Central memory CD8-positive, alpha-beta T cell (primary cell): ENCODE data around the gene CMIP.
A peak's percentile ranks its signal among the peaks of the same experiment; 100 is the strongest.

Experiments
- ATAC-seq: fragments of 150-1000 bp; cut with Tn5 transposase; replicated peaks from 2 replicates; pipeline ENCODE4 v1.10.0; 2022; ENCODE audit warnings: mild to moderate bottlenecking, moderate FRiP score, moderate number of reproducible peaks; ENCODE audit not compliant: poor library complexity, severe bottlenecking; ENCODE audit errors: extremely low read depth
- DNase-seq, 2 donors: peaks; one replicate each; pipeline ENCODE4 v3.0.0; 2021; ENCODE audit warnings: low spot score in 2 of 2
- H3K27ac Mint-ChIP-seq: one replicate; pipeline ENCODE4 v1.8.0; 2022; ENCODE audit warnings: low read depth, mild to moderate bottlenecking, moderate library complexity, mixed read lengths
- H3K27me3 Mint-ChIP-seq: one replicate; pipeline ENCODE4 v1.8.0; 2022; ENCODE audit warnings: mixed read lengths
- H3K36me3 Mint-ChIP-seq: one replicate; pipeline ENCODE4 v1.8.0; 2022; ENCODE audit warnings: mild to moderate bottlenecking, moderate library complexity, mixed read lengths; ENCODE audit not compliant: insufficient read depth
- H3K4me1 Mint-ChIP-seq: one replicate; pipeline ENCODE4 v1.8.0; 2022; ENCODE audit warnings: mixed read lengths
- H3K4me3 Mint-ChIP-seq: one replicate; pipeline ENCODE4 v1.8.0; 2022; ENCODE audit warnings: mild to moderate bottlenecking, moderate library complexity, mixed read lengths
- H3K9me3 Mint-ChIP-seq: one replicate; pipeline ENCODE4 v1.8.0; 2022; ENCODE audit warnings: mixed read lengths

CMIP gene

DNA sequence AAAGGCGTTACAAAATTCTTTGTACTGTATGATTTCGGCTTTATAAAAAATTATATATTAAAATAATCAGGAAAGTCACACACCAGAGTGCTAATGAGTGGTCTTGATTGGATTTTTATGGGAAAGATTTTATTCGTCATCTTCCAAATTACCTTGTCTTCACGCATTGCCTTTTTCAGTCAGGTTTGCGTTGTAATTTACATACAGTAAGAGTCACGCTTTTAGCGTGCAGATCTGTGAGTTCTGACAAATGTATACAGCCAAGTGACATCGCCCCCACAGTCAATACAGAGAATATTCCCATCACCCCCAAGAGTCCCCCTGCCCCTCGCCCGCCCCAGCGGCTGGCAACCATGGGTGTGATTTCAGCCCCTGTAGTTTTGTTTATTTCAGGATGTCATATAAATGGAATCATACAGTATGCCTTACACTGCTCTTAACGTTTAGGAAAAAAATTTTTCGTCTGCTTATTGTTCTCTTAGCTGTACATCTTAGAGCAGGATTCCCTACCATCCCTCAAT is 157.7 kb downstream of the CMIP start:
- H3K27me3 Mint-ChIP-seq = no peaks in the 10 kb centered on the region
- H3K9me3 Mint-ChIP-seq = no peaks in the 10 kb centered on the region
- no peak overlapping the region for H3K27ac Mint-ChIP-seq
- DNase-seq (no peak), ATAC-seq (no peak)
- H3K4me3 Mint-ChIP-seq = no peak overlapping the region
- H3K36me3 Mint-ChIP-seq = peaks cover 3% of the 10 kb centered on the region
- H3K4me1 Mint-ChIP-seq = peaks cover 50% of the 10 kb centered on the region

DNA sequence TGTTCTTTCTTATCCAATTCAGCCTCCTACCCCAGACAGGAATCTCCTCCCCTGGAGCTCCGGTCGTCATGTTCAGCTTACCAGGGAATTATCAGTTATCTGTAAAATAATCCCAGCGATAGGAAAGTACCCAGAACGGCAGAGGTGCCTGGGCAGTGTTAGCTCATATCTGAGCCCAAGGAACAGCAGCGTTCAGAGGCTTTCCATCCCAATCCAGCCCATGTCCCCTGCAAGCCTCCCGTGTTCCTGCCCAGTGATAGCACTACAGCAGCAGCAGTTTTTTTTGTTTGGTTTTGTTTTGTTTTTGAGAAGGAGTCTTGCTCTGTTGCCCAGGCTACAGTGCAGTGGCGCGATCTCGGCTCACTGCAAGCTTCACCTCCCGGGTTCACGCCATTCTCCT is 158.2 kb downstream of the CMIP start:
- Mint-ChIP-seq H3K4me1 (peaks cover 47% of the 10 kb centered on the region), H3K36me3 (peaks cover 3% of the 10 kb centered on the region), H3K27me3 (no peaks in the 10 kb centered on the region), H3K4me3 (no peak overlapping the region), H3K9me3 (no peaks in the 10 kb centered on the region), H3K27ac (no peak overlapping the region)
- DNase-seq (no peak), ATAC-seq (no peak)

DNA sequence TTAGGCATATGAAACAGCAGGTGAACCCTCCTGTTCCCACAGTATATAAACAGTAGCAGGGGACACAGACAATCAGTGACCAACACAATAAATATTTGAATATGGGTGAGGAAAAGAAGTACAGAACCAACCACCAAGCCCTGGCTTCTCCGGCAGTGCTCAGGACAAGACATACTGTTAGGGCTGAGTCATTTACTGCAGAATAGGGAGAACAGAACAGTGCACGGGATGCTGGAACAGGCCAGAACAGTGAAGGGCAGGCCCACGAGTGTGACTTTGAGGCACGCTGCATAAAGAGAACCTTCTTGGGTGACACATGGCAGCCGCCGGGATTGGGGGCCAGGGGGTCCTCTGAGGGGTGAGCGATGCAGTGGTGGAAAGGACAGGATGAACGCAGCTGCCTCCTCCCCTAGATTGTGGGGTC is 160.4 kb downstream of the CMIP start:
- peaks cover 8% of the 10 kb centered on the region for H3K36me3 Mint-ChIP-seq
- ATAC-seq = no peak
- no peak overlapping the region for H3K4me3 Mint-ChIP-seq
- H3K27me3 Mint-ChIP-seq = no peaks in the 10 kb centered on the region
- no peak for DNase-seq
- peak overlapping the region; percentile 88 for H3K27ac Mint-ChIP-seq
- H3K9me3 Mint-ChIP-seq = no peaks in the 10 kb centered on the region
- peaks cover 40% of the 10 kb centered on the region for H3K4me1 Mint-ChIP-seq

DNA sequence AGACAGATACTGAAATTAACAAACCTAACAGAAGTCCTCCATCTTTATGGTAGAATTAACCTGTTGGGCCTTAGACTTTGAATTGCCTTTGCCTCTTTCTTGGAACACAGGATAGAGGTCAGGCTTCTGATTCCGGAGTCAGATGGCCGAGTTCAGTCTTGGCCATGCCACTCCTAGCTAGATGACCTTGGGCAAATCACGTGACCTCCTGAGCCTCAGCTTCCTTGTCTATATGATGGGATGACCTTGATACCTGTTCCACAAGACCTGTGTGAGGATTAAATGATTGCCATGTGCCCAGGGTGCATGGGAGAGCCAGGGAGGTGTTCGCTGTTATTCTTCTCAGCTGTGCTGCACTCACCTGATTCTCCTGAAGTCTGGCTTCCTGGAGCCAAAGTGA is 161.4 kb downstream of the CMIP start:
- H3K4me3 Mint-ChIP-seq = no peak overlapping the region
- peak overlapping the region; percentile 88 for H3K27ac Mint-ChIP-seq
- H3K36me3 Mint-ChIP-seq = peaks cover 8% of the 10 kb centered on the region
- peaks cover 37% of the 10 kb centered on the region for H3K4me1 Mint-ChIP-seq
- DNase-seq = no peak
- H3K27me3 Mint-ChIP-seq = no peaks in the 10 kb centered on the region
- no peak for ATAC-seq
- H3K9me3 Mint-ChIP-seq = no peaks in the 10 kb centered on the region

DNA sequence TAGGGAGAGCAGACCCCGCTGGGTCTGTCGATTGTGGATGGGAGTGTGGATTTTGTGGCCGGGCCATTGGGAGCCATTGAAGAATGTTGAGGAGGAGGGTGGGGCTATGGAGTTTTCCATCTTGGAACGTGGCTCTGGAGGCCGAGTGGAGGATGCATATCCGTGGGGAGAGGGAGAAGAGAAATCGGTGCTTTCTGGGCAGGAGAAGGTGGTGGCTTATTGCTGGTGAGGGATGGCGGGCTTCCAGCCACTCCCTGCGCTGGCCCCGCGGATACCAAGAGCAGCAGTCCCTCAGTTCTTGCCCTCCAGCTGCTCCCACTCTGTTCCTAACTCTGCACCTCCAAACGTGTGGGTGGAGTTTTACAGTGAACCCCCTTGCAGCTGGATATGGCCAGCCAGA is 162.4 kb downstream of the CMIP start:
- H3K4me3 Mint-ChIP-seq = no peak overlapping the region
- ATAC-seq = no peak
- no peaks in the 10 kb centered on the region for H3K9me3 Mint-ChIP-seq
- peaks cover 8% of the 10 kb centered on the region for H3K36me3 Mint-ChIP-seq
- H3K27me3 Mint-ChIP-seq = no peaks in the 10 kb centered on the region
- peaks cover 34% of the 10 kb centered on the region for H3K4me1 Mint-ChIP-seq
- DNase-seq = no peak
- peak overlapping the region; percentile 88 for H3K27ac Mint-ChIP-seq

DNA sequence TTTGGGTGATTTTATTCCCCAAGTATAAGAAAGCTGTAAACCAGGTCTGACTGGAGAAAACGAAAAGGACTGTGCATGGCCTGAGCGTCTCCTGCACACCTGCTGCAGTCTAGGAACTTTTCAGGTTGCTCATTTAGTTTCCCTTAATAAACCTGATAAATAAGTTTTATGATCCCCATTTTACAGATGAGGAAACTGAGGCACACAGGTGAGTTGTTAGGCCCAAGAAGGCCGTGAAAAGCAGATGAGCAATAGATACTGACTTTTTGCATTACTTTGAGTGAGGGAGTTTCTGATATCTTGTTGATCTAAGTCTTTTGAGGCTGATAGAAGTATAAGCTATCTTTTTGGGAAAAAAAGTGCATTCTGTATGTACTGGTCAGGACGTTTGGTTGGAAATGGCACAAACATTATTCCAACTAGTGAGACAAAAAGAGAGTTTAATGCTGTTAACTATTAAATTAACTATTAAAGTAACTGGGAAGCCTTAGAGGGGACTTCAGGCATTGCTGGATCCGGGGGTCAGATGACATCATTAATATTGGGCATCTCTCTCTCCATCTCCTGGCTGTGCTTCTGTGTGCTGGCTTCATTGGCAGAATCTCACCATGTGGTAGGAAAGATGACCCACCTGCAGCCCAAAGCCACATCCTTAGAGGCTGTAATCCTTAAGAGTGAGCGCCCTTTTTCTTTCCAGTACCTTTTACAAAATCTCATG is 163.4 kb downstream of the CMIP start:
- DNase-seq (no peak), ATAC-seq (no peak)
- Mint-ChIP-seq H3K4me3 (no peak overlapping the region), H3K36me3 (peaks cover 8% of the 10 kb centered on the region), H3K9me3 (no peaks in the 10 kb centered on the region), H3K27ac (no peak overlapping the region), H3K4me1 (peaks cover 34% of the 10 kb centered on the region), H3K27me3 (no peaks in the 10 kb centered on the region)

DNA sequence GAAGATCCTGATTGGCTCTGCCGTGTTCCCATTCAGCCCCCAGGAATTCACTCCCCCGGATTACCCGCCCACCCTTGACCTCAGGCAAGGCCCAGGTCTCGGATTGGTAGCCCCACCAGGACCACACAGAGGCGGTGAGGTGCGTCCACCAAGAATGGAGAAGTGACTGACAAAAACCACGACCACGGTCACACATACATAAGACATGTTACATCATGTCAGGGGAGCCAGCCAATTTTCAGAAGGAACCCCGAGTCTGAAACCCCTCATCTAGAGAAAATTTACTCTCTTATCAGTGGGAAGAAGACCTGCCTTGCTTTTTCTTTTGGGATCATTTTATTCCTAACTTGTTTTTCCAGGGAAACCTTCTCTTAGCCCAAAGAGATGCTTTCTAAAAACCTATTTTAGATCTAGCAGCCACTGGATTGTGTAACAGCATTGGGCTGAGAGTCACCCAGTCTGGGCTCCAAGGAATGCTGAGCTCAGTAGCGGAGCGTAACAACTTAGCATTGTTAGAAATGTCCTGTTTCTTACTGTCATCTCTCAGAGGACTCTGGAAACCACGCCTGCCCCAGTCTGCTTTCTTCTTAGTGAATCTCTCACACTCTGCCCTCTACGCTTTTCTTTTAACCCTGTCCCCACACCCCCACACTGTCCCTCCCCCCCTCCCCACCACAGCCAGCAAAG is 164.1 kb downstream of the CMIP start:
- ATAC-seq (no peak), DNase-seq (no peak)
- peak overlapping the region; percentile 82 for H3K27ac Mint-ChIP-seq
- H3K9me3 Mint-ChIP-seq = no peaks in the 10 kb centered on the region
- H3K4me1 Mint-ChIP-seq = peaks cover 34% of the 10 kb centered on the region
- H3K4me3 Mint-ChIP-seq = no peak overlapping the region
- H3K36me3 Mint-ChIP-seq = peaks cover 8% of the 10 kb centered on the region
- no peaks in the 10 kb centered on the region for H3K27me3 Mint-ChIP-seq

DNA sequence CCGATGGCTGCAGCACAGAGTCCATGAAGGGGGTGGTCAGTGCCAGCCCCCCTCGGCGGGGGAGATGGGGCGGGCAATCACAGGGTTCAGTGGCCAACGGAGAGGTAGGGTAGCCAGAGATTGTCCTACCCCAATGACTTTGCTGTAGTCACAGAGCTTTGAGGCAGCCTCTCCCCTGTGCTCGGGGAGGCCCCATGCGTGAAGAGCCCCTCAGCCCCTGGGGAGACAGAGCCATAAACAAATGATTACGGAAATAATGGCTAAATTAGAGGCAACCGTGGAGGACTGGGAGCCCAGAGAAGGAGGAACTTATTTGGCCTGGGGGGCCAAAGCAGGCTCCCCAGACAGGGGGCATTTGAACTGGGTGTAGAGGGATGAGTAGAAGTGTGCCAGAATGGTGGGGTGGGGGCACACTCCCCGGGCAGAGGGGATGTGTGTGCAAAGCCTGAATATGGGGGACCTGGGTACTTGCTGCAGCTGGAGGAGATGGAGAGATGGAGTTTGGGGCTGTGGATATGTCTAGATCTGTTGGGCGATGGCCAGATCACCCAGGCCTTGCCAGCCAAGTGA is 164.8 kb downstream of the CMIP start:
- no peak overlapping the region for H3K4me3 Mint-ChIP-seq
- no peak for ATAC-seq
- no peaks in the 10 kb centered on the region for H3K27me3 Mint-ChIP-seq
- H3K4me1 Mint-ChIP-seq = peaks cover 34% of the 10 kb centered on the region
- no peak for DNase-seq
- H3K9me3 Mint-ChIP-seq = no peaks in the 10 kb centered on the region
- H3K27ac Mint-ChIP-seq = peak overlapping the region; percentile 82
- peaks cover 8% of the 10 kb centered on the region for H3K36me3 Mint-ChIP-seq

DNA sequence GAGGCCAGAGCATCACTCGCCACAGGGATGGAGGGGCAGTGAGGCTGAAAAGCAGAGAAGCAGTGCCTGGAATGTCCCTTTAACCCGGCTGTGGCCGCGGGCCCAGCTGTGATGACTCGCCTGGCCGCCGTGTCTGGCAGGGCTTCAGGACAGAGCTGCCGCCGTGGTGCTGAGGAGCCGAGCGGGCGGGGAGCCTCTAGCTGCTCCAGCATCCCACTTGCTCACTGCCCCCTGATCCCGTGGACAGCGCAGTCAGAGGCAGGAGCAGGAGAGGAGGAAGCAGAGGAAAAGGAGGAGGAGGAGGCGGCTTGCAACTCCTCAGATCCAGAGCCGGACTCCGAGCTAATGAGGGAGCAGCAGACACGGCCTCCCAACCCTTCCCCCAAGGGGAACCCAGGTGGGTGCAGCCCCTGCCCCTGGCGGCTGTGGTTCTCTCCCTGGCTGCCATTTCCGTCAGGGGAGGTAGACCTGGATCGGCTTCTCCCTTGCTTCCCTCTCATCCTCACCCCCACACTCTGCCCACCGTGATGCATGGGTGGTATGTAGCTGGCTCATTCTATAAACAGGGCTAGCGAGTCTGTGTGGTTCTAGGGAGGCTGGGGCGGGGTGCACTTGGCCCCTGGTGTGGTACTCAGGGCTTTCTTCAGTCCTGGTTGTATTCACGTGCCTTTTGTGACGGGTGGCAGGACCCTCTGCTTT is 165.7 kb downstream of the CMIP start:
- Mint-ChIP-seq H3K9me3 (no peaks in the 10 kb centered on the region), H3K27me3 (no peaks in the 10 kb centered on the region), H3K36me3 (peaks cover 5% of the 10 kb centered on the region), H3K4me3 (no peak overlapping the region), H3K4me1 (peaks cover 27% of the 10 kb centered on the region), H3K27ac (peak overlapping the region; percentile 82)
- ATAC-seq = no peak
- DNase-seq = no peak

DNA sequence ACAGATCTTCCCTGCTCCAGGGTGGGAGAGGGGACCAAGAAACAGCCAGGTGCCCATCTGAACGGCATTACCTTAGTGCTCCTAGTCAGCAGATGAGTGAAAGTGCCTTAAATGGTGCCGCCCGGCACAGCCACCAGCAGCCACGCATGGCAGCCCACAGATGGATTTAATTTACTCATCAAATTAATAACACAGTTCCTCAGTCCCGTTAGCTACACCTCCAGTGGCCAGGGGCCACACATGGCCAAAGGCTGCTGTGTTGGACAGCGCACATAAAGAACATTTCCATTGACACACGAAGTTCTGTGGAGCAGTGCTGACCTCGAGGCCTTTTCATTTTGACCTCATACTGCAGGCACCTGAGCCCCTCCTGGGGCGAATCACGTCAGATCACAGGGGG is 166.3 kb downstream of the CMIP start:
- DNase-seq (no peak), ATAC-seq (no peak)
- Mint-ChIP-seq H3K4me1 (peaks cover 21% of the 10 kb centered on the region), H3K9me3 (no peaks in the 10 kb centered on the region), H3K27ac (peak overlapping the region; percentile 86), H3K27me3 (no peaks in the 10 kb centered on the region), H3K4me3 (no peak overlapping the region), H3K36me3 (peaks cover 5% of the 10 kb centered on the region)

DNA sequence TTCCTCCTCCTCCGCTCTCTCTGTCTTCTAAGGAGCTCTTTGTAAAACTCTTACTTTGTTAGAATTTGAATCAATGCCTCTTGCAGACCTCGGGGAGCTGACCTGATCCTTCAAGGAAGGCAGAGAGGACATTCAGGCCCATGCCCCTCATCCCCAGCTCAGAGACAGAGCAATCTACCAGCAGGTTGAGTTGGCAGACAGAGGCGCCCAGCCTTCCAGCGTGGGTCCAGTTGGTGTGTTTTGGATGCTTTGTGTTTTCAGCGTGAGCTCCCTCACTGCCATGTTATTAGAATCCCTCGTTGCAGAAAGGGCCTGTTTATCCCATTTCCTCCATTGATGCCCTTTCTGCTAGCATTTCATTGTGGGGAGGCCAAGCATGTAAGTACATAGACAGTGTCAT is 167.1 kb downstream of the CMIP start:
- Mint-ChIP-seq H3K27ac (peak overlapping the region; percentile 86), H3K4me3 (no peak overlapping the region), H3K27me3 (no peaks in the 10 kb centered on the region), H3K9me3 (no peaks in the 10 kb centered on the region), H3K4me1 (peaks cover 18% of the 10 kb centered on the region), H3K36me3 (peaks cover 8% of the 10 kb centered on the region)
- ATAC-seq (no peak), DNase-seq (no peak)

DNA sequence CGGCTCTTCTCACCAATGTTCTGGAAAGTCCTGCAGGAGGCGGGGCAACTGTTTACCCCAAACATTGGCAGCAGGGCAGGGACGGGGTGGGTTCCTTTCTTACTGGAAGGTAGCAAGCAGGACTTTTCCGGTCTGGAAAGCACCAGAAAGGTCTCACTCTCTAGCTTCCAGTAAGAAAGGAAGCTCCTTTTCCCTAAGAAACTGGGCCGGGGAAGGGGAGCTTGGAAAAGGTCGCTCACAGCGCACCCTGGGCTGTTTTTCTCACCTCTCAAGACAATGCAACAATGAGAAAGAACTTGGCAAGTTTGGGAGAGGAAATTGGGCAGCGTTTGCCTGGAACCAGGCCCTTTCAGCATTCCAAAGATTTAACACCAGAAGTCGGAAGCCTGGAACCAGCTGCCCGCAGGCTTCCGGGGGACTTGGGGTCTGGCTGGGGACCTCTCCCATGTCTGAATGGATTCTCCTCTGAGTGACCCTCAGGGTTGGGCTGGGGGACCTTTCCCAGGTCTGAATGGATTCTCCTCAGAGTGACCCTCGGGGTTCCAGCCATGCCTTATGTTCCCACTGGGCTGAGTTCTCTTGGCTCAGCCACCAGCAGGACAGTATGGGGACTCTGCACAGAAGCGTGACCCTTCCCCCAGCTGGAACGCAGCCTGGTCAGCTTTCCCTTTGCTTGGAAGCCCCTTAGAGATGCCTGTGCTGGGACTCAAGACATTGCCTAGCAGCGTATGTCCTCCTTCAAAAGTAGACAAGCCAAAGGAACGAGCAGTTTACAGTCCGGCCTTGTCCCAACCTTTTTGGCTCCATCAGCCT is 167.9 kb downstream of the CMIP start:
- Mint-ChIP-seq H3K4me1 (peaks cover 17% of the 10 kb centered on the region), H3K27ac (no peak overlapping the region), H3K9me3 (no peaks in the 10 kb centered on the region), H3K4me3 (no peak overlapping the region), H3K27me3 (no peaks in the 10 kb centered on the region), H3K36me3 (peaks cover 10% of the 10 kb centered on the region)
- ATAC-seq = no peak
- DNase-seq = no peak
